VCaP (cell line): ENCODE results near the gene GZMH.
"Not testable (repeated sequence)": the region's sequence is repeated elsewhere in the genome, so short reads cannot be mapped to it uniquely, and the experiment has no call there.

ENCODE experiments used
- H3K27ac ChIP-seq: fragments of 450-650 bp; 2 replicates; pipeline ENCODE4 v1.5.1; 2017
- CTCF ChIP-seq: fragments of 450-650 bp; conservative IDR thresholded peaks from 2 replicates; pipeline ENCODE4 v1.5.1; 2017; ENCODE audit warnings: mild to moderate bottlenecking, moderate library complexity

GZMH gene

GRCh38 chr14:24607635-24608514 is 1.6 kb downstream of the GZMH start:
- no peak overlapping the region for H3K27ac ChIP-seq
- no peak for TF ChIP-seq CTCF

GRCh38 chr14:24607081-24607480 is 2.4 kb downstream of the GZMH start:
- H3K27ac ChIP-seq: no peak overlapping the region
- no peak for TF ChIP-seq CTCF

GRCh38 chr14:24606297-24606696 is 3.2 kb downstream of the GZMH start:
- no peak overlapping the region for H3K27ac ChIP-seq
- TF ChIP-seq CTCF: no peak

GRCh38 chr14:24605435-24606190 is 3.9 kb downstream of the GZMH start:
- peak; percentile 78 for TF ChIP-seq CTCF
- H3K27ac ChIP-seq: no peak overlapping the region

GRCh38 chr14:24597403-24597802 is 12.1 kb downstream of the GZMH start:
- TF ChIP-seq CTCF: no peak
- H3K27ac ChIP-seq: no peak overlapping the region

- no peak overlapping the region for H3K27ac ChIP-seq
- no peak for TF ChIP-seq CTCF
These were observed 14.2 kb downstream of the GZMH start for GRCh38 chr14:24595073-24595808.

GRCh38 chr14:24591004-24591403 is 18.5 kb downstream of the GZMH start:
- H3K27ac ChIP-seq: not testable (repeated sequence)

- H3K27ac ChIP-seq: not testable (repeated sequence)
These were observed 25.1 kb downstream of the GZMH start for GRCh38 chr14:24584402-24584801.
